Stimulated activated CD8-positive, alpha-beta memory T cell treated with anti-CD3 and anti-CD28 coated beads, Interleukin-15, amount 100 ng/mL, for 24 hours (primary cell): Measurements from ENCODE around the gene GOPC.
"Not testable (repeated sequence)": the region's sequence is repeated elsewhere in the genome, so short reads cannot be mapped to it uniquely, and the experiment has no call there.

Source experiments
- DNase-seq: peaks from one replicate; pipeline ENCODE4 v3.0.0-alpha.2; 2020; ENCODE audit warnings: low read depth

GOPC gene

GRCh38 chr6:117602151-117602898 lies at the start of gene GOPC:
TSS of gene GOPC (minus strand) at chr6:117602511. CDS start at chr6:117602288, 223 bp downstream.
- peak; percentile 69 for DNase-seq

GRCh38 chr6:117651984-117652383 lies 49.7 kb upstream of the GOPC start:
- not testable (repeated sequence) for DNase-seq

GRCh38 chr6:117642976-117643375 lies 40.7 kb upstream of the GOPC start:
- DNase-seq: no peak

- no peak for DNase-seq
These were observed 35.5 kb upstream of the GOPC start for GRCh38 chr6:117637770-117638169.

GRCh38 chr6:117629119-117629660 lies 26.9 kb upstream of the GOPC start:
- no peak for DNase-seq

- DNase-seq: no peak
These were observed 25.2 kb upstream of the GOPC start for GRCh38 chr6:117627533-117627932.

GRCh38 chr6:117624869-117625481 lies 22.7 kb upstream of the GOPC start:
- no peak for DNase-seq

GRCh38 chr6:117619178-117619577 lies 16.9 kb upstream of the GOPC start:
- no peak for DNase-seq

GRCh38 chr6:117617210-117618035 lies 15.1 kb upstream of the GOPC start:
- no peak for DNase-seq

GRCh38 chr6:117616391-117617209 lies 14.3 kb upstream of the GOPC start:
- no peak for DNase-seq

GRCh38 chr6:117615750-117616390 lies 13.6 kb upstream of the GOPC start:
- DNase-seq: no peak

- no peak for DNase-seq
These were observed 11.7 kb upstream of the GOPC start for GRCh38 chr6:117613920-117614560.

- DNase-seq: no peak
These were observed 5.2 kb upstream of the GOPC start for GRCh38 chr6:117607511-117607910.

- no peak for DNase-seq
These were observed 3.0 kb upstream of the GOPC start for GRCh38 chr6:117605169-117605826.

- DNase-seq: no peak
These were observed 1.5 kb upstream of the GOPC start for GRCh38 chr6:117603821-117604220.

GRCh38 chr6:117602899-117603588 lies 733 bp upstream of the GOPC start:
- DNase-seq: no peak

- DNase-seq: no peak
These were observed 530 bp downstream of the GOPC start for GRCh38 chr6:117601811-117602150.

- DNase-seq: no peak
These were observed 2.1 kb downstream of the GOPC start for GRCh38 chr6:117600008-117600743.

GRCh38 chr6:117597755-117598154 lies 4.6 kb downstream of the GOPC start:
- DNase-seq: no peak
